T-helper 2 cell treated with Interferon-gamma antibody and Interleukin-4, amounts not matched to agents 5 μg/mL and 100 μg/mL, for 36 hours (primary cell): ENCODE results near the gene SRRT.

ENCODE experiments used
- DNase-seq: peaks from one replicate; pipeline ENCODE4 v3.0.0; 2021; ENCODE audit warnings: low spot score
- H3K27ac Mint-ChIP-seq: one replicate; pipeline ENCODE4 v1.8.0; 2021; ENCODE audit warnings: mild to moderate bottlenecking, mixed read lengths
- H3K27me3 Mint-ChIP-seq: one replicate; pipeline ENCODE4 v1.8.0; 2021; ENCODE audit warnings: low read depth, mixed read lengths
- H3K36me3 Mint-ChIP-seq: one replicate; pipeline ENCODE4 v1.8.0; 2021; ENCODE audit warnings: low read depth, mixed read lengths
- H3K4me1 Mint-ChIP-seq: one replicate; pipeline ENCODE4 v1.8.0; 2021; ENCODE audit warnings: low read depth, mixed read lengths
- H3K4me3 Mint-ChIP-seq: one replicate; pipeline ENCODE4 v1.8.0; 2022; ENCODE audit warnings: mild to moderate bottlenecking, moderate library complexity, mixed read lengths
- H3K9me3 Mint-ChIP-seq: one replicate; pipeline ENCODE4 v1.8.0; 2021; ENCODE audit warnings: mixed read lengths

The SRRT gene

GRCh38 chr7:100865372-100865911, 9.5 kb upstream of the SRRT start:
- H3K4me1 Mint-ChIP-seq: peaks cover 10% of the 10 kb centered on the region
- peak overlapping the region; percentile 12 for H3K4me3 Mint-ChIP-seq
- H3K9me3 Mint-ChIP-seq: no peaks in the 10 kb centered on the region
- peaks cover 29% of the 10 kb centered on the region for H3K36me3 Mint-ChIP-seq
- H3K27me3 Mint-ChIP-seq: no peaks in the 10 kb centered on the region
- no peak overlapping the region for H3K27ac Mint-ChIP-seq
- no peak for DNase-seq

- peak overlapping the region; percentile 95 for H3K27ac Mint-ChIP-seq
These were observed 8.8 kb upstream of the SRRT start for GRCh38 chr7:100865938-100866728.

GRCh38 chr7:100866729-100867039, 8.2 kb upstream of the SRRT start:
- Mint-ChIP-seq H3K36me3 (peaks cover 30% of the 10 kb centered on the region), H3K27me3 (no peaks in the 10 kb centered on the region), H3K4me3 (peak overlapping the region; percentile 90), H3K4me1 (peaks cover 10% of the 10 kb centered on the region), H3K9me3 (no peaks in the 10 kb centered on the region), H3K27ac (peak overlapping the region; percentile 95)
- no peak for DNase-seq

More at GRCh38 chr7:100865938-100866728, 8.8 kb upstream of the SRRT start:
- peaks cover 10% of the 10 kb centered on the region for H3K4me1 Mint-ChIP-seq
- peak overlapping the region; percentile 90 for H3K4me3 Mint-ChIP-seq
- no peak for DNase-seq
- no peaks in the 10 kb centered on the region for H3K9me3 Mint-ChIP-seq
- no peaks in the 10 kb centered on the region for H3K27me3 Mint-ChIP-seq
- H3K36me3 Mint-ChIP-seq: peaks cover 27% of the 10 kb centered on the region

GRCh38 chr7:100867040-100867775, 7.7 kb upstream of the SRRT start, which contains the start of gene TRIP6:
TRIP6 (plus strand) TSS chr7:100867387; CDS start chr7:100867498, 111 bp downstream.
- H3K27ac Mint-ChIP-seq: peak within 1 kb of the TSS; percentile 95
- peak within 1 kb of the TSS; percentile 90 for H3K4me3 Mint-ChIP-seq
- no peaks in the 10 kb centered on the region for H3K27me3 Mint-ChIP-seq
- H3K4me1 Mint-ChIP-seq: peaks cover 10% of the 10 kb centered on the region
- H3K36me3 Mint-ChIP-seq: peaks cover 29% of the 10 kb centered on the region
- peak; percentile 68 for DNase-seq
- no peaks in the 10 kb centered on the region for H3K9me3 Mint-ChIP-seq

GRCh38 chr7:100867776-100868485, 7.0 kb upstream of the SRRT start:
- Mint-ChIP-seq H3K27me3 (no peaks in the 10 kb centered on the region), H3K9me3 (no peaks in the 10 kb centered on the region), H3K4me3 (peak overlapping the region; percentile 80), H3K4me1 (peaks cover 10% of the 10 kb centered on the region), H3K36me3 (peaks cover 26% of the 10 kb centered on the region), H3K27ac (peak overlapping the region; percentile 82)
- DNase-seq: no peak

GRCh38 chr7:100873599-100874299, 1.2 kb upstream of the SRRT start:
- no peak for DNase-seq
- Mint-ChIP-seq H3K4me3 (peak overlapping the region; percentile 97), H3K4me1 (peaks cover 32% of the 10 kb centered on the region), H3K9me3 (no peaks in the 10 kb centered on the region), H3K27me3 (no peaks in the 10 kb centered on the region), H3K27ac (peak overlapping the region; percentile 97), H3K36me3 (peaks cover 57% of the 10 kb centered on the region)

GRCh38 chr7:100874300-100874576, 665 bp upstream of the SRRT start:
- Mint-ChIP-seq H3K4me1 (peaks cover 34% of the 10 kb centered on the region), H3K9me3 (no peaks in the 10 kb centered on the region)

GRCh38 chr7:100875356-100875751, 451 bp downstream of the SRRT start:
- H3K4me3 Mint-ChIP-seq: peak overlapping the region; percentile 97
- peaks cover 69% of the 10 kb centered on the region for H3K36me3 Mint-ChIP-seq
- peak overlapping the region; percentile 97 for H3K27ac Mint-ChIP-seq
- no peaks in the 10 kb centered on the region for H3K9me3 Mint-ChIP-seq
- H3K4me1 Mint-ChIP-seq: peaks cover 40% of the 10 kb centered on the region
- H3K27me3 Mint-ChIP-seq: no peaks in the 10 kb centered on the region
- DNase-seq: peak; percentile 40

More at GRCh38 chr7:100874300-100874576, 665 bp upstream of the SRRT start:
- DNase-seq: no peak
- peak overlapping the region; percentile 97 for H3K4me3 Mint-ChIP-seq
- H3K27ac Mint-ChIP-seq: peak overlapping the region; percentile 97
- peaks cover 61% of the 10 kb centered on the region for H3K36me3 Mint-ChIP-seq
- no peaks in the 10 kb centered on the region for H3K27me3 Mint-ChIP-seq

- H3K4me3 Mint-ChIP-seq: peak overlapping the region; percentile 27
- H3K27ac Mint-ChIP-seq: peak overlapping the region; percentile 36
- H3K4me1 Mint-ChIP-seq: peaks cover 40% of the 10 kb centered on the region
- peaks cover 77% of the 10 kb centered on the region for H3K36me3 Mint-ChIP-seq
- no peaks in the 10 kb centered on the region for H3K27me3 Mint-ChIP-seq
- H3K9me3 Mint-ChIP-seq: no peaks in the 10 kb centered on the region
- DNase-seq: no peak
These were observed 3.1 kb downstream of the SRRT start for GRCh38 chr7:100878013-100878412.

GRCh38 chr7:100878685-100879084, 3.8 kb downstream of the SRRT start:
- DNase-seq: no peak
- Mint-ChIP-seq H3K27ac (peak overlapping the region; percentile 61), H3K4me3 (no peak overlapping the region), H3K36me3 (peaks cover 78% of the 10 kb centered on the region), H3K4me1 (peaks cover 40% of the 10 kb centered on the region), H3K27me3 (no peaks in the 10 kb centered on the region), H3K9me3 (no peaks in the 10 kb centered on the region)

- Mint-ChIP-seq H3K27me3 (no peaks in the 10 kb centered on the region), H3K36me3 (peaks cover 78% of the 10 kb centered on the region), H3K4me1 (peaks cover 33% of the 10 kb centered on the region), H3K27ac (peak overlapping the region; percentile 22), H3K9me3 (no peaks in the 10 kb centered on the region), H3K4me3 (no peak overlapping the region)
- no peak for DNase-seq
These were observed 4.9 kb downstream of the SRRT start for GRCh38 chr7:100879685-100880261.

- Mint-ChIP-seq H3K4me1 (peaks cover 31% of the 10 kb centered on the region), H3K9me3 (no peaks in the 10 kb centered on the region), H3K4me3 (no peak overlapping the region), H3K27me3 (no peaks in the 10 kb centered on the region), H3K27ac (no peak overlapping the region), H3K36me3 (peaks cover 80% of the 10 kb centered on the region)
- DNase-seq: no peak
These were observed 5.7 kb downstream of the SRRT start for GRCh38 chr7:100880645-100881044.

GRCh38 chr7:100881136-100881535, 6.2 kb downstream of the SRRT start:
- Mint-ChIP-seq H3K27ac (no peak overlapping the region), H3K27me3 (no peaks in the 10 kb centered on the region), H3K36me3 (peaks cover 82% of the 10 kb centered on the region), H3K4me3 (no peak overlapping the region), H3K4me1 (peaks cover 27% of the 10 kb centered on the region), H3K9me3 (no peaks in the 10 kb centered on the region)
- no peak for DNase-seq
